HG03159 (cell line): ENCODE data around the gene PITHD1.
"Not testable (repeated sequence)": the region's sequence is repeated elsewhere in the genome, so short reads cannot be mapped to it uniquely, and the experiment has no call there.

Experiments used
- ATAC-seq: cut with Tn5 transposase; IDR thresholded peaks from one replicate; pipeline ENCODE4 v1.9.1; 2021; ENCODE audit warnings: mild to moderate bottlenecking, moderate library complexity; ENCODE audit not compliant: unreplicated experiment

The PITHD1 gene

GRCh38 chr1:23823767-23824166, 45.5 kb downstream of the PITHD1 start:
- ATAC-seq = no peak

- no peak for ATAC-seq
Measured at GRCh38 chr1:23824711-23825075, 46.5 kb downstream of the PITHD1 start.

- ATAC-seq = no peak
Measured at GRCh38 chr1:23825076-23825761, 47.0 kb downstream of the PITHD1 start, which contains the start of gene HMGCL. TSS of gene HMGCL (minus strand) at chr1:23825429. CDS start at chr1:23825415, 14 bp downstream.

GRCh38 chr1:23825762-23826522, 47.7 kb downstream of the PITHD1 start:
- no peak for ATAC-seq

- ATAC-seq = not testable (repeated sequence)
Measured at GRCh38 chr1:23826590-23826989, 48.4 kb downstream of the PITHD1 start.

GRCh38 chr1:23827717-23828116, 49.5 kb downstream of the PITHD1 start:
- ATAC-seq = no peak

- ATAC-seq = not testable (repeated sequence)
Measured at GRCh38 chr1:23834156-23834555, 55.9 kb downstream of the PITHD1 start.

GRCh38 chr1:23836037-23836436, 57.8 kb downstream of the PITHD1 start:
- no peak for ATAC-seq
